Vagina (tissue), 2 donors: ENCODE measurements around the gene FKBP9.

Experiments used
- POLR2AphosphoS5 ChIP-seq, 2 donors: sonication (generic); formaldehyde crosslinking; IDR thresholded peaks; one replicate each; pipeline ENCODE4 v1.9.0; 2017; ENCODE audit warnings: antibody characterized with exemption in 2 of 2, mild to moderate bottlenecking in 2 of 2, low read depth in 1 of 2; ENCODE audit not compliant: insufficient read depth in 1 of 2
- TF ChIP-seq, protein P1 (sequence below), 3 experiments: fragments of 450-650 bp in 2 of 3; fragments of 200-600 bp in 1 of 3; sonication (generic) in 1 of 3; IDR thresholded peaks; one replicate each; pipeline ENCODE4 v1.5.1; 2017 to 2019; ENCODE audit warnings: antibody characterized with exemption in 3 of 3, mild to moderate bottlenecking in 2 of 3, moderate library complexity in 2 of 3

DNA sequence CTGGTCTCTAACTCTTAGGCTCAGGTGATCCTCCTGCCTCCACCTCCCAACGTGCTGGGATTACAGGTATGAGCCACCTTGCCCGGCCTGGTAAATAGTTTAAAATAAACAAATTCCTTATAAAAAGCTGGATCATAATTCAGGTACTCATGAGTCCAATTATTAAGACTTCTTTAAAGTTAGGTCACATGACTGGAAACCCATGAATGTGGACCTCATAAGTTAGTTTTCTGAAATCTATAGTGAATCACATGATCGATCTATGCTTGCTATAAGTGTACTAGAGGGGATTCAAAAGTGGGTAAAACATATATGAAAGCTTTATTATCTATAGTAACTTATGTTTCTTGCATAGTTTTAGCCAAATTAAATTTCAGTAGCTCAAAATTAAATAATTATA is 91.0 kb downstream of the FKBP9 start:
- TF ChIP-seq, protein P1, sequence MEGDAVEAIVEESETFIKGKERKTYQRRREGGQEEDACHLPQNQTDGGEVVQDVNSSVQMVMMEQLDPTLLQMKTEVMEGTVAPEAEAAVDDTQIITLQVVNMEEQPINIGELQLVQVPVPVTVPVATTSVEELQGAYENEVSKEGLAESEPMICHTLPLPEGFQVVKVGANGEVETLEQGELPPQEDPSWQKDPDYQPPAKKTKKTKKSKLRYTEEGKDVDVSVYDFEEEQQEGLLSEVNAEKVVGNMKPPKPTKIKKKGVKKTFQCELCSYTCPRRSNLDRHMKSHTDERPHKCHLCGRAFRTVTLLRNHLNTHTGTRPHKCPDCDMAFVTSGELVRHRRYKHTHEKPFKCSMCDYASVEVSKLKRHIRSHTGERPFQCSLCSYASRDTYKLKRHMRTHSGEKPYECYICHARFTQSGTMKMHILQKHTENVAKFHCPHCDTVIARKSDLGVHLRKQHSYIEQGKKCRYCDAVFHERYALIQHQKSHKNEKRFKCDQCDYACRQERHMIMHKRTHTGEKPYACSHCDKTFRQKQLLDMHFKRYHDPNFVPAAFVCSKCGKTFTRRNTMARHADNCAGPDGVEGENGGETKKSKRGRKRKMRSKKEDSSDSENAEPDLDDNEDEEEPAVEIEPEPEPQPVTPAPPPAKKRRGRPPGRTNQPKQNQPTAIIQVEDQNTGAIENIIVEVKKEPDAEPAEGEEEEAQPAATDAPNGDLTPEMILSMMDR (IDR thresholded peaks at IDR 0.05): no peak
- TF ChIP-seq POLR2AphosphoS5 (IDR thresholded peaks at IDR 0.05; ENCODE audit: insufficient read depth in 1 of 2, low read depth in 1 of 2): no peak
